B cell (primary cell): ENCODE results near the gene JUNB. TPM values are rescaled to one million over a fixed set of nuclear protein-coding genes. Genes with fewer than 3 reads are reported as not detected.

Source experiments
- ATAC-seq: fragments of 200-7000 bp; cut with Tn5 transposase; one replicate; pipeline ENCODE4 v1.10.0; 2021; ENCODE audit warnings: low read depth, mild to moderate bottlenecking, moderate number of reproducible peaks, moderate library complexity
- CTCF ChIA-PET: fragments of 350-600 bp; sonication (Branson Sonifier 250); formaldehyde crosslinking; loops from one replicate; lab custom pipeline; 2021; ENCODE audit warnings: antibody characterized with exemption, inconsistent platforms; lab: Charles Lee
- POLR2A ChIA-PET: fragments of 350-600 bp; sonication (Branson Sonifier 250); formaldehyde crosslinking; loops from one replicate; lab custom pipeline; 2021; ENCODE audit warnings: antibody characterized with exemption; lab: Charles Lee
- DNase-seq: peaks from one replicate; pipeline ENCODE4 v3.0.0; 2013
- H2AFZ ChIP-seq: 2 replicates; pipeline ENCODE4 v1.6.1; 2012; ENCODE audit warnings: mild to moderate bottlenecking, low read depth, low read length; ENCODE audit not compliant: insufficient read depth, poor library complexity, severe bottlenecking
- H3K27ac ChIP-seq, 2 donors: 1 replicate in 1 of 2; 2 replicates in 1 of 2; pipeline ENCODE4 v1.5.1; 2012 to 2013; ENCODE audit warnings: low read length in 2 of 2, mild to moderate bottlenecking in 2 of 2, moderate library complexity in 1 of 2
- H3K27me3 ChIP-seq, 4 experiments: fragments of 200-600 bp in 1 of 4; sonication (generic) in 1 of 4; replicated peaks in 1 of 4; 1 replicate in 2 of 4; 2 replicates in 2 of 4; pipeline versions ENCODE4 v1.6.1 to v1.7.0; 2013 to 2016; ENCODE audit warnings: low read length in 3 of 4, mild to moderate bottlenecking in 2 of 4, mixed read lengths in 1 of 4, moderate library complexity in 1 of 4; ENCODE audit not compliant: insufficient read depth in 4 of 4, control insufficient read depth in 3 of 4; ENCODE audit errors: control extremely low read depth in 1 of 4
- H3K36me3 ChIP-seq, 2 experiments: replicated peaks in 1 of 2; 1 replicate in 1 of 2; 2 replicates in 1 of 2; pipeline versions ENCODE4 v1.6.1 to v1.7.1; 2013; ENCODE audit warnings: low read length in 1 of 2; ENCODE audit not compliant: insufficient read depth in 2 of 2, control insufficient read depth in 1 of 2; ENCODE audit errors: control extremely low read depth in 1 of 2, extremely low read depth in 1 of 2
- H3K4me1 ChIP-seq, 2 donors: fragments of 200-600 bp in 1 of 2; sonication (generic) in 1 of 2; 1 replicate in 1 of 2; 2 replicates in 1 of 2; pipeline versions ENCODE4 v1.5.1 to v1.6.1; 2013 to 2017; ENCODE audit warnings: low read length in 2 of 2; ENCODE audit not compliant: control insufficient read depth in 2 of 2, insufficient read depth in 2 of 2
- H3K4me2 ChIP-seq: replicated peaks from 2 replicates; pipeline ENCODE3; 2012; ENCODE audit warnings: mild to moderate bottlenecking, low read depth, low read length; ENCODE audit not compliant: poor library complexity, severe bottlenecking
- H3K4me3 ChIP-seq, 5 experiments: fragments of 200-600 bp in 1 of 5; sonication (generic) in 1 of 5; 1 replicate in 3 of 5; 2 replicates in 2 of 5; pipeline versions ENCODE4 v1.5.1 to v1.7.0; 2011 to 2016; ENCODE audit warnings: low read length in 4 of 5, mild to moderate bottlenecking in 4 of 5, low read depth in 2 of 5, control low read depth in 1 of 5, moderate library complexity in 1 of 5; ENCODE audit not compliant: insufficient read depth in 1 of 5; ENCODE audit errors: control extremely low read depth in 1 of 5, extremely low read depth in 1 of 5
- H3K79me2 ChIP-seq: fragments of 200-600 bp; sonication (generic); one replicate; pipeline ENCODE4 v1.6.0; 2016; ENCODE audit warnings: low read length; ENCODE audit not compliant: control insufficient read depth, insufficient read depth
- H3K9ac ChIP-seq: fragments of 200-600 bp; sonication (generic); 2 replicates; pipeline ENCODE4 v1.6.1; 2017; ENCODE audit warnings: mild to moderate bottlenecking, low read length, moderate library complexity
- H3K9me3 ChIP-seq, 3 donors: one replicate each; pipeline versions ENCODE4 v1.6.1 to v1.7.1; 2013; ENCODE audit warnings: low read length in 2 of 3; ENCODE audit not compliant: control insufficient read depth in 2 of 3, insufficient read depth in 1 of 3; ENCODE audit errors: control extremely low read depth in 1 of 3
- H4K20me1 ChIP-seq: 2 replicates; pipeline ENCODE4 v1.6.0; 2012; ENCODE audit warnings: mild to moderate bottlenecking, low read length; ENCODE audit not compliant: insufficient read depth, control insufficient read depth, poor library complexity, severe bottlenecking
- H3K27ac Mint-ChIP-seq: one replicate; pipeline ENCODE4 v1.8.0; 2021; ENCODE audit warnings: mixed read lengths
- H3K27me3 Mint-ChIP-seq: one replicate; pipeline ENCODE4 v1.8.0; 2021; ENCODE audit warnings: mixed read lengths
- H3K4me1 Mint-ChIP-seq: one replicate; pipeline ENCODE4 v1.8.0; 2021; ENCODE audit warnings: mixed read lengths
- H3K4me3 Mint-ChIP-seq: one replicate; pipeline ENCODE4 v1.8.0; 2021; ENCODE audit warnings: mixed read lengths
- H3K9me3 Mint-ChIP-seq: one replicate; pipeline ENCODE4 v1.8.0; 2022; ENCODE audit warnings: mixed read lengths; ENCODE audit not compliant: insufficient read depth
- EZH2 ChIP-seq: IDR thresholded peaks from 2 replicates; pipeline ENCODE4 v1.6.1; 2012; ENCODE audit warnings: borderline replicate concordance, low read depth, mild to moderate bottlenecking, moderate library complexity, low read length; ENCODE audit not compliant: insufficient read depth, poor library complexity, severe bottlenecking
- WGBS: methylation state at CpG from one replicate; pipeline ENCODE4 v1.1.5; 2013; ENCODE audit warnings: missing lambda C conversion rate; ENCODE audit not compliant: insufficient coverage; 5-methylcytosine and 5-hydroxymethylcytosine counted together
- intact Hi-C: fragments of 100-400 bp; cut with micrococcal nuclease; formaldehyde crosslinking; loops from one replicate; pipeline ENCODE4 v1.10.0; 2022
- polyA plus RNA-seq: library from polyadenylated mRNA; depleted of rRNA; stranded (reverse); fragments of >200 nt; gene quantifications from 2 replicates; pipeline ENCODE4 v1.2.3, GENCODE V29; 2012
- total RNA-seq, 2 donors: library from RNA; stranded (reverse); fragments of 120-200 nt in 1 of 2; gene quantifications; 1 replicate in 1 of 2; 2 replicates in 1 of 2; pipeline versions ENCODE4 v1.2.3 to v1.2.4, GENCODE V29; 2013 to 2022
- TF ChIP-seq, protein P1 (sequence below): fragments of 200-600 bp; IDR thresholded peaks from one replicate; pipeline ENCODE4 v1.8.0; 2022; ENCODE audit warnings: antibody characterized with exemption, mild to moderate bottlenecking

JUNB gene
- total and polyA plus RNA-seq, 2 donors (not counting 1 experiment from before 2014, with no cell fraction given) = 206 to 4,055 TPM

DNA sequence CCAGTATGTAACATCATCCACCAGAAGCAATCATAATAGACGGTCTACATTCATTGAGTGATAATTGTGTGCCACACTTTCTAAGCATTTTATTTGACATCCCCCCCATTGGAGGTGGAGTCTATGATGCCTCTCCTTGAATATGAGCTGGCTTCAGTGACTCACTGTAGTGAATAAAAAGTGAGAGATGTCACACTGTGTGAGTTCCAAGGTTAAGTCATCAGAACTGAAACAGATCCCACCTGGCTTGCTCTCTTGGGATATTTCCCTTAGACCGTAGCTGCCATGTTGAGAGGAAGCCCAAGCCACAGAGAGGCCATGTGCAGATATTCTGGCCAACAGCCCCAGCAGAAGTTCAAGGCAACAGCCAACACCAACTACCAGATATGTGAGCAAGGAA, 30.5 kb downstream of the JUNB start:
- Mint-ChIP-seq H3K27me3 (peaks cover 18% of the 10 kb centered on the region), H3K4me3 (no peak overlapping the region), H3K4me1 (peaks cover 8% of the 10 kb centered on the region), H3K27ac (no peak overlapping the region), H3K9me3 (no peaks in the 10 kb centered on the region)
- H4K20me1 ChIP-seq = no peaks in the 10 kb centered on the region
- TF ChIP-seq, protein P1, sequence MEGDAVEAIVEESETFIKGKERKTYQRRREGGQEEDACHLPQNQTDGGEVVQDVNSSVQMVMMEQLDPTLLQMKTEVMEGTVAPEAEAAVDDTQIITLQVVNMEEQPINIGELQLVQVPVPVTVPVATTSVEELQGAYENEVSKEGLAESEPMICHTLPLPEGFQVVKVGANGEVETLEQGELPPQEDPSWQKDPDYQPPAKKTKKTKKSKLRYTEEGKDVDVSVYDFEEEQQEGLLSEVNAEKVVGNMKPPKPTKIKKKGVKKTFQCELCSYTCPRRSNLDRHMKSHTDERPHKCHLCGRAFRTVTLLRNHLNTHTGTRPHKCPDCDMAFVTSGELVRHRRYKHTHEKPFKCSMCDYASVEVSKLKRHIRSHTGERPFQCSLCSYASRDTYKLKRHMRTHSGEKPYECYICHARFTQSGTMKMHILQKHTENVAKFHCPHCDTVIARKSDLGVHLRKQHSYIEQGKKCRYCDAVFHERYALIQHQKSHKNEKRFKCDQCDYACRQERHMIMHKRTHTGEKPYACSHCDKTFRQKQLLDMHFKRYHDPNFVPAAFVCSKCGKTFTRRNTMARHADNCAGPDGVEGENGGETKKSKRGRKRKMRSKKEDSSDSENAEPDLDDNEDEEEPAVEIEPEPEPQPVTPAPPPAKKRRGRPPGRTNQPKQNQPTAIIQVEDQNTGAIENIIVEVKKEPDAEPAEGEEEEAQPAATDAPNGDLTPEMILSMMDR = no peak
- no peak for TF ChIP-seq EZH2
- H3K9ac ChIP-seq = no peak overlapping the region
- WGBS = 80% methylated on average over 1 of the region's 2 CpGs
- H3K4me2 ChIP-seq = no peak overlapping the region
- no peaks in the 10 kb centered on the region for H3K79me2 ChIP-seq
- ATAC-seq (no peak), DNase-seq (no peak)
- no peak overlapping the region for H3K4me3 ChIP-seq
- POLR2A ChIA-PET = no interaction called here
- H2AFZ ChIP-seq = no peak overlapping the region
- H3K36me3 ChIP-seq = no peaks in the 10 kb centered on the region
- CTCF ChIA-PET = interaction anchor here (1.2 to 1.9 kb wide), 3 partner anchors 26 to 62 kb away, joined by 3 to 5 read pairs (median 4); no protein-coding TSS in a partner anchor
- H3K27ac ChIP-seq = no peak overlapping the region
- peaks cover 0 to 18% (median 0%) of the 10 kb centered on the region in 3 donors for H3K9me3 ChIP-seq
- intact Hi-C loops = no loop called here
- peaks cover 0 to 29% (median 14%) of the 10 kb centered on the region in 4 experiments for H3K27me3 ChIP-seq
- H3K4me1 ChIP-seq = peaks cover 10 to 11% of the 10 kb centered on the region in 2 donors

DNA sequence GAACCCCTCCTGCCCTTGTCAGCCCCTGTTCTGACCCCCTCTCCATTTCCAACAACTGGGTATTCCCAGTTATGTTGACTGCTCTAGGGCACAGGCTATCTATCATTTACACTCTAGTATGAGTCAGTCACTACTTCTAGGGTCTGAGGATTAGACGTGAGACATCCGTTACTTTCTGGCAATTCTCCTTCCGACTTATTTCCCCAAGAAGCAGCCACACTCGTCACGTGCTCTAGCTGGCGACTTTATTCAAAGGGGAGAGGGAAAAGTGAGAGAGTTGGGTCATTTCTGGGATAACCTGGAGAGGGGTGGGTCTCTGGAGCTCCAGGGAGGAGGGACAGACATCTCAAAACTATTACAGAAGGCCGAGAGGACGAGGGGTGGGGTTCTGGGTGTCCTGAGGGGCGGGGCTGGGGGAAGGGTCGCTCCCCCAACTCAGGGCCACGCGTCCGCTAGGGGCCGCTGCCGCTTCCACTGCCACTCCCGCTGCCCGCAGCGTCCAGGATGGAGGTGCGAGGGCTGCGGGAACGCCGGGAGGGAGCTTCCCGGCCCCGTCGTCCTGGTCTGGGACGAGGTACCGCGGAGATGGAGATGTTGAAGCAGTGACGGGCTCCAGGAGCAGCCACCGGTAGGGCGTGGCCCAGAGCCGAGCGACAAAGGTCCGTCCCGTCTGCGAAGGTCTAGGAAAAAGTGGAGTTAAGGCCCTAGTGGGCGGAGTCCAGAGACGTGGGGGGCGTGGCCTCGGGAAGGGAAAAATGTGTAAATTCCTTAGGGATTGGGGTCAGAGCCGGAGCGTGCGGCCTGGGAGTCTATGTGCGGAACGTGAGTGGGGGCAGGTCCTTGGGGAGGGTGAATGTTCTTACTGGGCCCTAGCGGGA, 34.2 kb downstream of the JUNB start:
- Histone ChIP-seq H3K9ac (peak overlapping the region; percentile 26), H3K27ac (no peak overlapping the region), H3K4me1 (peaks cover 10 to 14% of the 10 kb centered on the region in 2 donors), H3K9me3 (peaks cover 0 to 28% (median 0%) of the 10 kb centered on the region in 3 donors), H4K20me1 (no peaks in the 10 kb centered on the region), H3K36me3 (no peaks in the 10 kb centered on the region), H2AFZ (peak overlapping the region; percentile 42), H3K27me3 (peaks cover 0 to 62% (median 30%) of the 10 kb centered on the region in 4 experiments), H3K4me3 (no peak overlapping the region), H3K4me2 (peak overlapping the region; percentile 60), H3K79me2 (no peaks in the 10 kb centered on the region)
- Mint-ChIP-seq H3K4me3 (no peak overlapping the region), H3K9me3 (no peaks in the 10 kb centered on the region), H3K27me3 (peaks cover 40% of the 10 kb centered on the region), H3K4me1 (peaks cover 8% of the 10 kb centered on the region), H3K27ac (no peak overlapping the region)
- ChIA-PET CTCF (interaction anchor here (1.5 to 1.7 kb wide), 2 partner anchors 10 to 65 kb away, joined by 4 to 5 read pairs; no protein-coding TSS in a partner anchor), POLR2A (interaction anchor here (0.6 kb wide), 1 partner anchor 91 kb away, joined by 3 read pairs; the partner anchor contains the start of gene TRIR)
- TF ChIP-seq, protein P1 = peak; percentile 19
- no peak for TF ChIP-seq EZH2
- no peak for DNase-seq
- intact Hi-C loops = no loop called here
- ATAC-seq = no peak
- 14% methylated on average over 38 of the region's 46 CpGs for WGBS
